Activated CD8-positive, alpha-beta memory T cell treated with anti-CD3 and anti-CD28 coated beads, Interleukin-2, amount 50 U/mL, for 4 hours (primary cell): ENCODE data around the gene MEGF11.

Source experiments
- DNase-seq: peaks from one replicate; pipeline ENCODE4 v3.0.0-alpha.2; 2020

MEGF11 gene

GRCh38 chr15:66080717-66081398, 172.7 kb downstream of the MEGF11 start:
- DNase-seq: no peak

GRCh38 chr15:66078929-66079275, 174.6 kb downstream of the MEGF11 start:
- DNase-seq: no peak

- DNase-seq: no peak
Measured at GRCh38 chr15:66078196-66078928, 175.2 kb downstream of the MEGF11 start.

GRCh38 chr15:66077320-66077663, 176.3 kb downstream of the MEGF11 start:
- DNase-seq: no peak

GRCh38 chr15:66076591-66077319, 176.8 kb downstream of the MEGF11 start:
- DNase-seq: no peak

- DNase-seq: no peak
Measured at GRCh38 chr15:66075947-66076346, 177.6 kb downstream of the MEGF11 start.

- no peak for DNase-seq
Measured at GRCh38 chr15:66072616-66073361, 180.8 kb downstream of the MEGF11 start.

- DNase-seq: no peak
Measured at GRCh38 chr15:66071921-66072295, 181.6 kb downstream of the MEGF11 start.

- no peak for DNase-seq
Measured at GRCh38 chr15:66071160-66071920, 182.2 kb downstream of the MEGF11 start.

- no peak for DNase-seq
Measured at GRCh38 chr15:66070220-66070934, 183.2 kb downstream of the MEGF11 start.

GRCh38 chr15:66069751-66070150, 183.8 kb downstream of the MEGF11 start:
- DNase-seq: no peak

- no peak for DNase-seq
Measured at GRCh38 chr15:66068801-66069200, 184.7 kb downstream of the MEGF11 start.

GRCh38 chr15:66067687-66068086, 185.9 kb downstream of the MEGF11 start:
- DNase-seq: no peak

- DNase-seq: no peak
Measured at GRCh38 chr15:66066481-66066880, 187.1 kb downstream of the MEGF11 start.

GRCh38 chr15:66066005-66066404, 187.5 kb downstream of the MEGF11 start:
- DNase-seq: no peak

GRCh38 chr15:66065325-66065724, 188.2 kb downstream of the MEGF11 start:
- no peak for DNase-seq

- no peak for DNase-seq
Measured at GRCh38 chr15:66063147-66063546, 190.4 kb downstream of the MEGF11 start.

GRCh38 chr15:66057089-66057488, 196.5 kb downstream of the MEGF11 start:
- DNase-seq: no peak

GRCh38 chr15:66053991-66054390, 199.6 kb downstream of the MEGF11 start:
- no peak for DNase-seq

- no peak for DNase-seq
Measured at GRCh38 chr15:66051833-66052232, 201.7 kb downstream of the MEGF11 start.

GRCh38 chr15:66050264-66050663, 203.3 kb downstream of the MEGF11 start:
- DNase-seq: no peak

- DNase-seq: no peak
Measured at GRCh38 chr15:66049353-66049752, 204.2 kb downstream of the MEGF11 start.
